GM18861 (cell line): ENCODE results near the gene SLC36A4.
"Not testable (repeated sequence)": the region's sequence is repeated elsewhere in the genome, so short reads cannot be mapped to it uniquely, and the experiment has no call there.

ENCODE experiments used
- ATAC-seq: cut with Tn5 transposase; IDR thresholded peaks from one replicate; pipeline ENCODE4 v1.9.1; 2021; ENCODE audit not compliant: unreplicated experiment

The SLC36A4 gene

DNA sequence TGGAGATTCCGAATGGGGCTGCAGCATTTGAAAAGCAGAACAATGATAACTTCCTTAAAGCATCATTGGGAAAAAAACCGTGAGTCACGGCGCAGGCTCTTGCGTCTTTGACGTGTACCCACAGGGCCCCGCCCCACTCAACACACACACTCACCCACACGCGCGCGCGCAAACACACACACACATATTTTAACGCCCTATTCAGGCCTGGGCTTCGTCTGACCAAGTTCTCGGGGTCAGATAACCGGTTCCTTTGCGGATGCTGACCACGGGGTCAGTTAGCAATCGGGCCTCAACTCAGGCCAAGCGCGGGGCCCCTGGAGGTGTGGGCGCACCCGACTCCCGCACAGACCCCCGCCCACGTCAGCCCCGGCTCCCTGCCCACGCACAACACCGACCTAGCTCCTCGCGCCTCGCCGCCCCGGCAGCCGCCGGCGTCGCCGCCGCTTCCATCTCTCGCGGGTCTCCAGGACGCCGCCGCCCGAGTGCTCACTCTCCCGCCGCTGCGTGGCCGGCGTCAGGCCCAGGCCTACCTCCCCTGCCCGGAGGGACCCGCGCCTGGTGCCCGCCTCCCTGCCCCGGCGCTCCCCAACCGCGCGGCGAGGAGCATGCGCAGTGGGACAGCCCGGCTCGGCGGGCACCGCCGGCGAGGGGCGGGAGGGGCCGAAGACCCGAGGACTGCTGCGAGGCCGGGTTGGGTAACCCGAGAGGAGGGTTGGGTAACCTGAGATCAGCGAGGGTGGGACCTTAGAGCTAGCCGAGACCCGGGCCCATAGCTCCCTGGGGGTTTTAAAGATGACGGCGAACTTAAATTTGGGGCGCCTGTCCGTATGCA lies at the start of gene SLC36A4:
Gene SLC36A4, minus strand, starts transcription at position 612 of the 835 bp plus-strand sequence. Its CDS starts 159 bp downstream, at position 453.
- peak; percentile 82 for ATAC-seq

DNA sequence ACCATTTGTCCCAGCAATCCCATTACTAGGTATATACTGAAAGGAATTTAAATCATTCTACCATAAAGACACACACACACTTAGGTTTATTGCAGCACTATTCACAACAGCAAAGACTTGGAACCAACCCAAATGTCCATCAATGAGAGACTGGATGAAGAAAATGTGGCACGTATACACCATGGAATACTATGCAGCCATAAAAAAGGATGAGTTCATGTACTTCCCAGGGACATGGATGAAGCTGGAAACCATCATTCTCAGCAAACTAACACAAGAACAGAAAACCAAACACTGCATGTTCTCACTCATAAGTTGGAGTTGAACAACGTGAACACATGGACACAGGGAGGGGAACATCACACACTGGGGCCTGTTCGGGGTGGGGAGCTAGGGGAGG lies 49.0 kb upstream of the SLC36A4 start:
- ATAC-seq = not testable (repeated sequence)

DNA sequence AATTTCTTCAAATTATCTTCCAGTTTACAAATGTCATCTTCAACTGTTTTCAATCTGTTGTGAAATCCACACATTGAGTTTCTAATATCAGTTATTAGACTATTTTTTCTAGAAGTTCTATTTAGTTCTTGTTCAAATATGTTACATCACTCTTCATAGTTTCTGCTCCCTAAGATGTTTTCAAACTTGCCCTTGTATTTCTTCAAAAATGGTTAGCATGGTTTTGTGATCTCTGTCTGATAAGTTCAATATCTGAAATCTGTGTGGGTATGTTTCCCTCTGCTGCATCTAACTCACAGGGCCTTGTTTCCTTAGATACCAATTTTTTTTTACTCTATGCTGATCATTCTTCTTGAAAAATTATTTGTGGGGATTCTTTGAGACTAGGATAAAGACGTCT lies 46.2 kb upstream of the SLC36A4 start:
- no peak for ATAC-seq

DNA sequence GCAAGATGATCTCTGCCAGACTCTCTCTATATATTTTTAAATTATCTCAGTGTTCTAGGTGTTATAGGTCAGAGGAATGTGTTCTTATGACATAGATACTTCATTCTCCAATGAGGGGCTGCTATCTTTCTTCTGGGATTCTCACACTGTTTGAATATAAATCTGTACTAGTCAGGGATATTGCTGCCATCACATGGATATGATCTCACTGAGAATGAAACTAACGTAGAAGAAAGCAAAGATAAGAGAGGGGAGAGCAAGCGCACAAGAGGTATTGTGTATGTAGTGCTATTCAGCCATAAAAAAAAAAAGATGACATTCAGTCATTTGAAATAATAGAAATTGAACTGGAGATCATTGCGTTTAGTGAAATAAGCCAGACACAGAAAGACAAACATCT lies 42.2 kb upstream of the SLC36A4 start:
- ATAC-seq = no peak

DNA sequence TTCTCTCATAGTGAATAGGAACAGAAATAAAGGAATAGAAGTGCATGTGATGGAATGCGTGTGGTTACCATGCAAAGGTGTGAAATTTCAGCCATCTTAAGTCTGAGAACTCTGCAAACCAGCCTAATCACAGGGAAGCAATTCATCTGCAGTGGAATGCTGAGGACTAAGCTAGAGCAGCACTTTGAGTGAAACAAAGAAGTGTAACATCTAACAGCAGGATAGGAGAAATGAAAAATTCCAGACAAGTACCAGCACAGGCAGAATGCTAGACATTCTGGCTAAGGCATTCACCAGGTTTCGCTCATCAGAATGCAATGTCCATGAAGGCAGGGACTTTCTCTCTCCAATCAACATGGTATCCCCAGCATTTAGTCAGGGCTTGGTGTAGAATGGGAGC lies 41.2 kb upstream of the SLC36A4 start:
- ATAC-seq = no peak

DNA sequence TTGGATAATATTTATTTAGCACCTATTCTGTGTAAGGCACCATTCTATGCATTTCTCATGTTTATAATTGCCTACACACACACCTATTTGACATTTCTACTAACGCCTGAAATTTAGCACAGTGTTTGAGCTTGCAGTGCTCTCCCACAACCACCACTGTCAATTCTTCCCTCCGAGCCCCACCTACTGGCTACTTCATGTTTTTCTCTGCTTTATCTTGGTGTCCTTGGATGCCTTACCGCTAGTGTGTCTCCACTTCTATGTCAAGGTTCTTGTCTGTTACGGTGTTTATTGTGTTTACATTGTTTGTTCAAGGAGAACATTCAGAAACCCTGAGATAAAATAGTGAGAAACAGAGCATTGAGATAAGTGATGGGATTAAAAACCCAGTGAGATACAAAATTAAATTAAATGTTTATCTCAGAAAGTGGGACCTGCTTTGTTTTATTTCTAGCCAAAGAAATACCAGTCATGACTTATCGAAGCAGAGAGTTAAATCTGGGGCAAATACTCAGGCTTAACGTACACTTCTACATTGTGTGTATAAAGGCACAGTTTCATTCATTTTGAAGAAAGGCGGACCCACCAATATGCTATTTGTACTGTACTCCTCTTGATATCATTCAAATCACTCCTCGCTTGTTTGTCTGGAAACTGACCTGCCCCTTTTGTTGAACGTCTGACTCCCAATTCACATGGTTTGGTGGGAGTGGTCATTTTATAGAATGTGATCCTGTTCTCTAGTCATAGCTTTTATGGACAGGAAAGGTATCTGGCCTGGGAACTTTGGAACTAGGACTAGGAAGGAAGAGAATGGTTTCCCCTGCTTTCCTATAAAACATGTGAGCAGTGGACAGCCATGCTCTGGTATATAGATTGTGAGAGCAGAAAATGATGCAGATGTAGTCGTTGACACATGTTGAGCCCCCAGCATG lies 39.2 kb upstream of the SLC36A4 start:
- ATAC-seq = peak; percentile 73

DNA sequence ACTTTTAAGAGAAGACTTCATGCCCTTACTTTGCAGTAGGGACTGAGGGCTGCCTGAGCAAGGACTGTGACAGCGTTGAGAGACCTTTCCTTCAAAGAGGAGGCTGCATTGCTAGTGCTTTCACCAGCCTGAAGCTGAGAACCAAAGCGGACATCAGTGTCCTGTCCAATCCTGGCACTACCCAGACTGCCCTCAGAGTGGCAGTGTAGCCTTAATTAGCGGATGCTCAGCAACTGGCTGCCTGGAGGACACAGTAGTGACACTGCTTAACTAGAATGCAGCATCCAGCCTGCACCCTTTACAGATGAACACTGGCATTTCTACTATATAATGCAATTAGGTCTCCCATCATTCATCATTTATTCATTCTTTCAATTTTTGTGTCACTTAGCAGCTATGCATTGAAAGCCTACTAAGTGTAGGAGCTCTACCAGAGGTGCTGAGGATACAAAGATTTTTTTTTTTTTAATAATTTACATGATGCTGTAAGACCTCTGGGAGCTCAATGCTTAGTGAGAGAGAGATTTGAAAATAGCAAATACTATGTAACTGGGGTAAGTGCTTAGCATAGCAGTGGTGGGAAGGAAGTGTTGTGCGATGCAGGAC lies 36.9 kb upstream of the SLC36A4 start:
- ATAC-seq = peak; percentile 94

DNA sequence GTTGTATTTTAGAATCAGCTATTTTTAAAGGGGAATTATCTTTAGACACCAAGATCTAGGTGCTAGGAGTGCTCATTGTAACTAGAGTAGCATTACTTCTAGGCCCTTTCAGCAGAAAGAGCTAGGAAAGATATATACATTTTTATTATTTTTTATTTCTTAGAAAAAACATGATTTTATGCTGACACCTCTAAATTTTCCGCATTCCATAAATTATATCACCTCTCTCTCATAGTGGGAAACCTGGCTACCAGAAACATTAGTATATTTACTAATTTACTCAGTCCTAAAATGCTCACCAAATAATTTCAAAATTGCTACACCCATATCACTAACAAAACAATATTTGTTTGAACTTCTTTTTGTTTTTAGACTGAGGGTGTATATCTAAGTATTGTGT lies 32.1 kb upstream of the SLC36A4 start:
- no peak for ATAC-seq

DNA sequence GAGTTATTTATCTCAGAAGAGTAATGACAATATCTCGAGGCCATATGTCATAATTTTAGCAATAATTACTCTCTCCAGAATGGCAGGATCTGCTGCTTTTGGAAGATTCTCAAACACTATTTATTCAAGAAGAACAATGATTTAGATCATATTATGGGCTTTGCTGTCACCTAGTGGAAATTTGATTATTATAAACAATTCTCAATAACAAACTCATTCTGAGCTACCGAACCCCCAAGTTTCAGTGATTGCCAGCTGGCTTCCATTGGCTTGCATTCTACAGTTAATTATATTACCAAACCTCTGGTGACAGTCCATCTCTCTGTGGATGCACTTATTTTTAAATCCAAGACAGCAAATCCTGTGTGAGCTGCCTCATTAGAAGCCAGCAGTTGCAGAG lies 27.9 kb upstream of the SLC36A4 start:
- no peak for ATAC-seq

DNA sequence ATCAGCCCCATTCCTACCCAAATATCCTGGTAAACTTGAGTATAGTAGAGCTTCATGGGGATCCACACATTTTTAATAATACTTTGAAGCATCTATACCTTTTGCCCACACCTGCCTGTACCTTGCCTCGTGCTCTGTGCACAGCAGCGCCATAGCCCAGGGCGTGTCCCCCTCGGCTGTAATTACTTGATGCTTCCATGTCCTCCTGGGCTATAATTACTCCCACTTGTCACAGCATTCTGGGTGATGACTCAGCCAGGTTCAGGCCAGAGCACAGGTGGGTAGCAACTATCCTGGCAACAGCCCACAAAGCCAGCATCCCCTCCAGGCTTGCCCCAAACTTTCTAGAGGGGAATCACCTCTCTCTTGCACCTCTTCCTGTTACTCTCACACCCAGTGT lies 23.7 kb upstream of the SLC36A4 start:
- no peak for ATAC-seq

DNA sequence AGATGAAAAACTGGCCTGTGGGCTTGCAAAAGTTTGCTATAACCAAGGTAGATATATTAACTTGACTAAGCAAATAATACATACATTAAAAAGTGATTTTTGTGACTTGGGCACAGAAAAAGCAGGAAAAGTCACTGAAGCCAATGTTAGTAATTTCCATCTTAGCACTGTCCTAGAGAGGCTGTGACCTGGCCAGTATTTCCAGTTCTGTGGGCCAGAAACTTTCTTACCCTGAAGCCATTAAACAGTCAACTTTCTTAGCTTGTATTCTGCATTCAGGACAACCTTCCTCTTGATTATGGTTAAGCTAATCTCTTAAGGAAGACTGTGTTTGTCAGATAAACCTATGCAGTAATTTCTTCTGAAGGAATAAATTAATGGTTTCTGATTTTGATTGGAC lies 22.3 kb upstream of the SLC36A4 start:
- ATAC-seq = no peak

DNA sequence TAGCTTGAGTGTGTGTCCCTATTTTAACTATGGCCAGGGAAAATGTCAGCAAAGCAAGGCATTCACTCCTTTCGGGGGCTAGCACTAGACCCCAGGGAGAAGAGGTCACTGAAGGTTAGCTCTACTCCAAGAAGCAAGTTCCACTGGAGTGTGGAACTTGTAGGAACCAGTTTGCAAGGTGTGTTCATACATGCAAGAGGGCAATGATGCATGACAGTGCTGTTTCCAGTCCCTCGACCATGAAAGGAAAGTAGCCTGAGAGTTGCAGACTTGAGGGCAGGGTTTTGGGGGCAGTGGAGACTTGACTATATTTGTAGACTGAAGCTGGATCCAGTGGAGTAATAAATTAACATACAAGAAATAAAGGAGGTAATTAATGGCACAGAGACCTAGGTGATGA lies 21.6 kb upstream of the SLC36A4 start:
- ATAC-seq = no peak

DNA sequence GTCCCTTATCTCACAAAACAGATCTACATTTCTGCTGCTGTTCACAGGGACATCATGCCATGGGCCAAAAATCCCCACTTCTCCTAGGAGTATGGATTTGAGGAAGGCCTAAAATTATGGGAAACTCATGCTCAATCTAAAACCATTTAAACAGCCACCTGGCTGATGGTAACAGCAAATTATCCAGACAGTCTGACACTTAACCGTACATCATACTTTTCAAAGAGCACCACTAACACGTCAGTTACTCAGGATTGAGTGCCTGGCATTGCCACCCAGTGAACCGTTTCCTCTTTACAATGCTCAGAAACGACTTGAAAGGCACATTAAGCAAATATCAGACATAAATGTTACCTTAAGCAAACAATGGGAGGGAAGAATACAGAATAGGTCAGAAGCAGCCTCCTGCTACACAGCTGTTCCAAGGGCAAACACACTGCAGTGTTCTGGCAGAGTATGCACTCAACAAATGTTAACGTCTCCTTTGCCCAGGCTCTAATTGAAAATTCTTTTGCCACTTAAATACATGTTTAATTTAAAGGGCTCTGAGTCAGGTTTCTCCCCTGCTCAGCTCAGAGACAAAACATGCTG lies 18.8 kb upstream of the SLC36A4 start:
- ATAC-seq = no peak

DNA sequence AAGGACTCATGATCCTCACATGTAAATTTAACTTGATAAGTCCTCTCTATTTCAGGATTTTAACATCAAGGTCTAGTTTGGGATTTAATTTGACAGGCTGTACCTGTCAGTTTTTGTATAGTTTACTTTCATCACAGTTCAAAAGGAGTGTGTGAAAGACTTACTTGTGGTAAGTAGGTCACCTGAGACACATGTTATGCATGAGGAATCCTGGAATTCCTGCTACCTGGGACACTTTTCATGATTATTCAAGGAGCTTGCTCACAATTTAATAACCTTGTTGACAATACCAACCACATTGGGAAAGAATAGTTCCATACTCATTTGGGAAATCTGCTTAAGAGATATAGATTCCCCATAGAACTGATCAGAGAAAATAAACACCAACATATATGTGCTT lies 15.8 kb upstream of the SLC36A4 start:
- ATAC-seq = no peak

DNA sequence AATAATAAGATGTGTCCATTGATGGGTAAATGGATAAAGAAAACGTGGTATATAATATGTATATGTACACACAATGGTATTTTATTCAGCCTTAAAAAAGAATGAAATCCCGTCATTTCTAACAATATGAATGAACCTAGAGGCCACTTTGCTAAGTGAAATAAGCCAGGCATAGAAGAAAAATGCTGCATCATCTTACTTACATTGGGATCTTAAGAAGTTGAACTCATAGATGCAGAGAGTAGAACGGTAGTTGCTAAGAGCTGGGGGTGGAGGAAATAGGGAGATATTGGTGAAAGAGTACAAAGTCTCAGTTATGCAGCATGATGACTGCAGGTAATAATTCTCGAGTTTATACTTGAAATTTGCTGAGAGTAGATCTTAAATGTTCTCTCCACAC lies 14.3 kb upstream of the SLC36A4 start:
- ATAC-seq = no peak

DNA sequence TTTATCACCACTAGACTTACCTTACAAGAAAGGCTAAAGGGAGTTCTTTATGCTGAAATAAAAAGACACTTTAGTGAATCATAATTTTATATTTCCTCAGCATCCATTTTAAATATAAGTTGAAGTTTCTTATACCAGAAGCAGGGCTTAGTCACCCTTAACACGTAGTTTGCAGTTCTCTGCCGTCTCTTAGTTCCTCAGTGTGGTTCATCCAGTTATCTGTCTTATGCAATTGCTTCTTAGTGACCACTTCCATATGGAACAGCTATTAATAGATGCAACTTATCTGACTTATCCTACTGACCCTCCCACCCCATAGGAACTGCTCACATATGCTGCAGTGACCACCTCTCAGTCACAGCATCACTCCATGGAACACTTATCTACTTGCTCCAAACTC lies 11.7 kb upstream of the SLC36A4 start:
- no peak for ATAC-seq

DNA sequence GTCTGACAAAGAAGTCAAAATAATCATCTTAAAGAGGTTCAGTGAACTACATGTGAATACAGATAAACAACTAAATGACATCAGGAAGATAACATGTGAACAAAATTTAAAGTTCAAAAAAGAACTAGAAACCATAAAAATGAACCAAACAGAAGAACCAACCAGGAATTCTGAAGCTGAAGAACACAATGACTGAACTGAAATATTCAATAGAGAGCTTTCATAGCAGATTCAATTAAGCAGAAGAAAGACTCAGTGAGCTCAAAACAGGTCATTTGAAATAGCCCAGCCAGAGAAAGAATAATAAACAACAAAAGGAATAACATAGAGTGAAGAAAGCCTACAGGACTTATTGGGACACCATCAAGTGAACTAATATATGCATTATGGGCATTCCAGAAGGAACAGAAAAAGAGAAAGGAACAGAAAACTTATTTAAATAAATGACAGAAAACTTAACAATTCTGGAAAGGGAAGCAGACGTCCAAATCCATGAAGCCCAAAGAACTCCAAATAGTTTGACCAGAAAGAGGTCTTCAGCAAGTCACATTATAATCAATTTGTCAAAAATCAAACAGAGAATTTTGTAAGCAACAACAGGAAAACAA lies 11.0 kb upstream of the SLC36A4 start:
- ATAC-seq = no peak

DNA sequence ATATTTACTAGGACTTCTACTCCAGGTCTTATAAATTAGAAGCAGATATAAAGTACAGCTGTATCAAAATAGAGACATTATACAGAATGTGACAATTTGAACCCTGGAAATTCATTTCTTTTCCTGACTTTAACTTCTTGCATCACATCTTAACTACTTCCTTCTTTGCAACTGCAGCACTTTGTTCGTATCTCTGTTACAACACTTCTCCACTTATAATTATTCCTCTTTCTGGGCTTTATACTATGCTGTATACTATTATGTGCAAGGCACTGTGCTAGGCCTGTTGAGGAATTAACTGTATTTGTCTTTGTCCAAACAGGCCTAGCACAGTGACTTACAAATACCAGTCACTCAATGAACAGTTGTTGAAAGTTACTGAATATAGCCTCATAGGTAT lies 1.8 kb upstream of the SLC36A4 start:
- ATAC-seq = no peak

DNA sequence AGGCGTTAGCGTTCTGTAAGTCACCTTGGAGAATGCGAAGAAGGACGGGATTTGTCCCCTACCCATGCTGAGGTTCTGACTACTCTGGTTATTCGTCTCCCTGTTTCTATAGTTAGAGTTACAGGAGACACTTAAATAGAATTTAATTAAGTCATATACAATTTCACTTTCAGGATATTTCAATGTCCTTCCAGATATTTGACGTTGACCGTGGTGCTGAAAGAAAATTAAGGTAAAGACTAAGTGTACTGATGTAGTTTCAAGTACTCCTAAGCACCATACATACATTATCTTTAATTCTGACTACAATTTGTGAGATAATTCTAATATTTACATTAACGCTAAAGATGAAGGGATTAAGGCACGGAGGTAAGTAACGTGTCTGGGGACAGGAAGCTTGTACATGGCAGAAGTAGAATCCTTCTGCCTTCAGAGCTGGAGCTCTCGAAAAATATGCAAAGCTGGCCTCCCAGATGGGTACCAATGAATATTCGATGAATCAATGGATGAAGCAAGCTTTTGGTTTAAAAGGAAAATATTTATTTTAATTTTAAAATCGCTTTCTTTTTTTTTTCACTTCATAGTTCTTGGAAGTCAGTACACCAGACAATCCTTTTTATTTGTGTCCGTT lies 539 bp upstream of the SLC36A4 start:
- ATAC-seq = no peak

DNA sequence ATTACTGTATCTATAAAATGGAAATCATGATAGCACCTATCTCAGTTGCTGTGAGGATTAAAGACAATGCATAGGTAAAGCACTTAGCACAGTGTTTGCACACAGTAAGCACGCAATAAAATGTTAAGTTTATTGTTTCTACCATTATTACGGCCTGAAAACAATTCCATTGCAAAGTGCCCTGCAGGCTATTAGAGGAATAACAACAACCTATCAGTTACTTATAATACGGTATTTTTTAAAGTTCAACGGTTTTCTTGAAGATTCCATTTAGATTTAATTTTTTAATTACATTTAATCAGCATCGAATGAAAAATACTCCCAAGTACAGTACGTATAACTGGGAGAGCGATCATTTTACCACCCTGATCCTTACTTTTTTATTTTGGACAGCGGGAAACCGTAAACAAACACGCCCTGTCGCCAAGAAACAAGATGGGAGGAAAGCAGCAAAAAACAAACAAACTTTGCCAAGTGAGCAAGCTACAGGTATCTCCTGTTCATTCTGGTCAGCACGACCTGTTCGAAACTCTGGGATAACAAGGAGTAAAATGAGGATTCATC lies 893 bp downstream of the SLC36A4 start:
- peak; percentile 11 for ATAC-seq
